ENCODE data around the gene ULK3.

ULK3 gene

GRCh38 chr15:74842581-74843444, at the start of gene ULK3 (continued):
- TF ChIP-seq, protein P1, sequence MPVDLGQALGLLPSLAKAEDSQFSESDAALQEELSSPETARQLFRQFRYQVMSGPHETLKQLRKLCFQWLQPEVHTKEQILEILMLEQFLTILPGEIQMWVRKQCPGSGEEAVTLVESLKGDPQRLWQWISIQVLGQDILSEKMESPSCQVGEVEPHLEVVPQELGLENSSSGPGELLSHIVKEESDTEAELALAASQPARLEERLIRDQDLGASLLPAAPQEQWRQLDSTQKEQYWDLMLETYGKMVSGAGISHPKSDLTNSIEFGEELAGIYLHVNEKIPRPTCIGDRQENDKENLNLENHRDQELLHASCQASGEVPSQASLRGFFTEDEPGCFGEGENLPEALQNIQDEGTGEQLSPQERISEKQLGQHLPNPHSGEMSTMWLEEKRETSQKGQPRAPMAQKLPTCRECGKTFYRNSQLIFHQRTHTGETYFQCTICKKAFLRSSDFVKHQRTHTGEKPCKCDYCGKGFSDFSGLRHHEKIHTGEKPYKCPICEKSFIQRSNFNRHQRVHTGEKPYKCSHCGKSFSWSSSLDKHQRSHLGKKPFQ (tag by site-specific recombination; IDR thresholded peaks at IDR 0.05) = no peak
- TF ChIP-seq ZNF768 (tag by site-specific recombination; IDR thresholded peaks at IDR 0.05) (no peak), ZEB2 (tag by site-specific recombination; IDR thresholded peaks at IDR 0.05) (peak; percentile 94), FEZF1 (tag by site-specific recombination; IDR thresholded peaks at IDR 0.05) (no peak), INSM2 (tag by site-specific recombination; IDR thresholded peaks at IDR 0.05) (peak; percentile 45; the same call in 1 of the 2 replicates), MZF1 (tag by site-specific recombination; IDR thresholded peaks at IDR 0.05; ENCODE audit: borderline replicate concordance) (no peak; the same call in 1 of the 2 replicates), SCRT1 (tag by site-specific recombination; IDR thresholded peaks at IDR 0.05; ENCODE audit: borderline replicate concordance) (peak; percentile 71), ZBTB8A (tag by site-specific recombination; IDR thresholded peaks at IDR 0.05) (peak; percentile 99), ZNF596 (tag by site-specific recombination; IDR thresholded peaks at IDR 0.05) (peak; percentile 62), ATF2 (tag by site-specific recombination; IDR thresholded peaks at IDR 0.05; ENCODE audit: low read depth) (no peak), ZNF423 (tag by site-specific recombination; IDR thresholded peaks at IDR 0.05) (peak; percentile 91), PATZ1 (tag by site-specific recombination; IDR thresholded peaks at IDR 0.05) (peak; percentile 97), ZNF239 (tag by site-specific recombination; IDR thresholded peaks at IDR 0.05) (no peak), MEIS1 (CRISPR knock-in tag; IDR thresholded peaks at IDR 0.05; ENCODE audit: borderline replicate concordance) (no peak), EGR2 (tag by site-specific recombination; IDR thresholded peaks at IDR 0.05; ENCODE audit: low read depth) (peak; percentile 98), ZNF830 (tag by site-specific recombination; IDR thresholded peaks at IDR 0.05; ENCODE audit: low read depth) (no peak), ZNF155 (tag by site-specific recombination; IDR thresholded peaks at IDR 0.05) (no peak), ZBTB26 (tag by site-specific recombination; optimal IDR thresholded peaks at IDR 0.05) (peak; percentile 99), YY2 (tag by site-specific recombination; IDR thresholded peaks at IDR 0.05) (peak; percentile 43; the same call in 1 of the 2 replicates), ZNF510 (tag by site-specific recombination; IDR thresholded peaks at IDR 0.05; ENCODE audit: insufficient replicate concordance) (no peak), ZNF654 (tag by site-specific recombination; IDR thresholded peaks at IDR 0.05; ENCODE audit: low read depth) (no peak), ZNF792 (tag by site-specific recombination; IDR thresholded peaks at IDR 0.05) (no peak), ZSCAN30 (tag by site-specific recombination; IDR thresholded peaks at IDR 0.05) (peak; percentile 90), GFI1B (tag by site-specific recombination; IDR thresholded peaks at IDR 0.05) (peak; percentile 63; the same call in 1 of the 2 replicates)
- TF ChIP-seq, protein P2, sequence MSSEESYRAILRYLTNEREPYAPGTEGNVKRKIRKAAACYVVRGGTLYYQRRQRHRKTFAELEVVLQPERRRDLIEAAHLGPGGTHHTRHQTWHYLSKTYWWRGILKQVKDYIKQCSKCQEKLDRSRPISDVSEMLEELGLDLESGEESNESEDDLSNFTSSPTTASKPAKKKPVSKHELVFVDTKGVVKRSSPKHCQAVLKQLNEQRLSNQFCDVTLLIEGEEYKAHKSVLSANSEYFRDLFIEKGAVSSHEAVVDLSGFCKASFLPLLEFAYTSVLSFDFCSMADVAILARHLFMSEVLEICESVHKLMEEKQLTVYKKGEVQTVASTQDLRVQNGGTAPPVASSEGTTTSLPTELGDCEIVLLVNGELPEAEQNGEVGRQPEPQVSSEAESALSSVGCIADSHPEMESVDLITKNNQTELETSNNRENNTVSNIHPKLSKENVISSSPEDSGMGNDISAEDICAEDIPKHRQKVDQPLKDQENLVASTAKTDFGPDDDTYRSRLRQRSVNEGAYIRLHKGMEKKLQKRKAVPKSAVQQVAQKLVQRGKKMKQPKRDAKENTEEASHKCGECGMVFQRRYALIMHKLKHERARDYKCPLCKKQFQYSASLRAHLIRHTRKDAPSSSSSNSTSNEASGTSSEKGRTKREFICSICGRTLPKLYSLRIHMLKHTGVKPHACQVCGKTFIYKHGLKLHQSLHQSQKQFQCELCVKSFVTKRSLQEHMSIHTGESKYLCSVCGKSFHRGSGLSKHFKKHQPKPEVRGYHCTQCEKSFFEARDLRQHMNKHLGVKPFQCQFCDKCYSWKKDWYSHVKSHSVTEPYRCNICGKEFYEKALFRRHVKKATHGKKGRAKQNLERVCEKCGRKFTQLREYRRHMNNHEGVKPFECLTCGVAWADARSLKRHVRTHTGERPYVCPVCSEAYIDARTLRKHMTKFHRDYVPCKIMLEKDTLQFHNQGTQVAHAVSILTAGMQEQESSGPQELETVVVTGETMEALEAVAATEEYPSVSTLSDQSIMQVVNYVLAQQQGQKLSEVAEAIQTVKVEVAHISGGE (tag by site-specific recombination; conservative IDR thresholded peaks at IDR 0.05; ENCODE audit: low read depth) = peak; percentile 45; the same call in 1 of the 2 replicates
- TF ChIP-seq, protein P3, sequence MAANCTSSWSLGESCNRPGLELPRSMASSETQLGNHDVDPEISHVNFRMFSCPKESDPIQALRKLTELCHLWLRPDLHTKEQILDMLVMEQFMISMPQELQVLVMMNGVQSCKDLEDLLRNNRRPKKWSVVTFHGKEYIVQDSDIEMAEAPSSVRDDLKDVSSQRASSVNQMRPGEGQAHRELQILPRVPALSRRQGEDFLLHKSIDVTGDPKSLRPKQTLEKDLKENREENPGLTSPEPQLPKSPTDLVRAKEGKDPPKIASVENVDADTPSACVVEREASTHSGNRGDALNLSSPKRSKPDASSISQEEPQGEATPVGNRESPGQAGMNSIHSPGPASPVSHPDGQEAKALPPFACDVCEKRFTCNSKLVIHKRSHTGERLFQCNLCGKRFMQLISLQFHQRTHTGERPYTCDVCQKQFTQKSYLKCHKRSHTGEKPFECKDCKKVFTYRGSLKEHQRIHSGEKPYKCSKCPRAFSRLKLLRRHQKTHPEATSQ (tag by site-specific recombination; IDR thresholded peaks at IDR 0.05) = no peak; the same call in none of the 2 replicates
